GM18507 (cell line): Measurements from ENCODE around the gene PVRIG.
"Not testable (repeated sequence)": the region's sequence is repeated elsewhere in the genome, so short reads cannot be mapped to it uniquely, and the experiment has no call there.

ENCODE experiments used
- DNase-seq: peaks from one replicate; pipeline ENCODE4 v3.0.0; 2011; ENCODE audit warnings: low read depth; ENCODE audit not compliant: insufficient read length; ENCODE audit errors: extremely low spot score
- FAIRE-seq: peaks from 2 replicates; lab custom pipeline; 2011; peaks lifted over from hg19 to GRCh38; lab: Jason Lieb, UNC

The PVRIG gene

DNA sequence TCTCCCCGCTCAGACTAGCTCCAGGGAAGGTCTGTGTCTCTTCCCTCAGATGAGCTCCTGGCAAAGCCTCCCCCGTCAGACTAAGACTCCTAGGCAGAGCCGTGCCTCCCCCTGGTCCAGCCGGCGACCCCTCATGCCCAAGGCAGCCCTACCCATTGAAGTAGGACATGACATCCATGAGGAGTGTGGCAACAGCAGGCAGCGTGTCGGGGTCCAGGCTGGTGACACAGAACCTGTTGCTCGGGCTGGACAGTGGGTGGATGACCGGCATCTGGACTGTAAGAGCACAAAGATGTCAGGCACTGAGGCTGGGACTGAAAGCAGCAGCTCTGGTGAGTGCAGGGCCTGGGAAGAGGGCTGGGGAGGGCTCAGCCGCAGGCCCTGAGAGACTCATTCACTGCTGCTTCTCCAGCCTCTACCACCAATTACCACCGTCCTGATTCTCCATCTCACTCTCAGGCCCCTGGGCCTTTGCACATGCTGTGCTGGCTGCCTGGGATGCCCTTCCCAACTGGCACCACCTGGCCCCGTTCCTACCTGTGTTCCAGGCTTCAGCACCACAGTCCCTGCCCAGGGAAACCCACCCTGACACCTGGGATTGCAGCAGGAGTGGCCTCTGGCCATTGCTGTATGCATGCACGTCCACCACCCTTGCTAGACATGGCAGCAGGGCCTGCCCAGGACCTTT is 2.8 kb downstream of the PVRIG start:
- DNase-seq = no peak
- FAIRE-seq = no peak

DNA sequence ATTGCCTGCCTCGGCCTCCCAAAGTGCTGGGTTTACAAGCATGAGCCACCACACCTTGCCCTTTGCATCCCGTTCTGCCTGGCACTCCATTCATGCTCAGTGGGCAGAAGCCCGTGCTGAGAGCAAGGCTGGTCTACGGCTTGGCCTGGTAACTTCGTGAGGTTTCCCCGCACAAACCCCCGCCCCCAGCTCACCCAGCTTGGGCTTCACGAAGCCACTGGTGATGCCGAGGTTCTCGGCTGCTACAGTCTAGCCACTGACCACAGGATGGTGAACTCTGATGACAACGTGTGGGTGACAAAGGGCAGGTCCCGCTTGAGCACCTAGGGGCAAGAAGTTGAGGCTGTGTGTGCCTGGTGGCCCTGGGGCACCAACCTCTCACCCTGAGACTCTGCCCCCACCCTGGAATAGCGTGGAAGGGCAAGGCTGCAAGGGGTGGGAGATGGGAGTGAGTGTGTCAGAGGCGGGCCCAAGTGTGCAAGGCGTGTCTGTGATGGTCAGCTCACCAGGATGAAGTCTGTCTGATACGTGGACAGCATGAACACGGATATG is 3.7 kb downstream of the PVRIG start:
- not testable (repeated sequence) for DNase-seq, FAIRE-seq

DNA sequence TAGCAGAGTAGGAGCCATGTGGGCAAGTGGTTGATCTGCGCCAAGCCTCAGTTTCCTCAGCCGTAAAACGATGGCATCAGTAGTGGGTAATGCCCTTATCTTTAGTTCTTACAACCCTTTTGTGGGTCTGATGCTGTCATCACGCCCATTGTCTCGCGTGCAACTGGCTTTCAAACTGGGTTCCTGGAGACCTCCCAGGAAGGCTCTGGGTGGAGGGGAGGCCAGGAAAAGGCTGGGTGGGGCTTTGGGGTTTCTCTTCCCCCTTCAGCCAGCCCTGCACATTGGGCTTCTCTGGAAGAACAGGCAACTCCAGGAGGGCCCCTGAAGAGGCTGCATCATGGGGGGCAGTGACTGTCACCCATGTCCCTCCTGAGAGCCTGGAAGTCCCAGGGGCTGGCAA is 5.1 kb downstream of the PVRIG start:
- DNase-seq, FAIRE-seq: not testable (repeated sequence)

DNA sequence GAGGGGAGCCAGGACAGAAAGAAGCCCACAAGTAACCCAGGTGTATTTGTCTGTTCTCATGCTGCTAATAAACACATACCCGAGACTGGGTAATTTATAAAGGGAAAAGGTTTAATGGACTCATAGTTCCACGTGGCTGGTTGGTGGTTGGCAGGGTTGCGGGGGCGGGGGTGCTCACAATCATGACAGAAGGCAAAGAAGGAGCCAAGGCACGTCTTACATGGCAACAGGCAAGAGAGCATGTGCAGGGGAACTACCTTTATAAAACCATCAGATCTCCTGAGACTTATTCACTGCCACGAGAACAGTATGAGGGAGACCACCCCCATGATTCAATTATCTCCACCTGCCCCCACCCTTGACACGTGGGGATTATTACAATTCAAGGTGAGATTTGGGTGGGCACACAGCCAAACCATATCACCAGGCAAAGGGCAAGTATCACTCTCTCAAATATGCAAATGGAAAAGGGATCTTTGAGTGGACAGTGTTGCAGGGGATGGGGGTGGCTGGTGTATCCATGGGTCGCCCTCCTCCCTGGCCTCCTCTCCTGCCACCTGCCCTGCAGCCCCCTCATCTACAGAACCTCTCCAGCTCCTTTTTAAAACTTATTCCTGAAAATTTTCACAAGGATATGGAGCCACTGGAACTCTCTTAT is 15.0 kb downstream of the PVRIG start:
- FAIRE-seq, DNase-seq: not testable (repeated sequence)

DNA sequence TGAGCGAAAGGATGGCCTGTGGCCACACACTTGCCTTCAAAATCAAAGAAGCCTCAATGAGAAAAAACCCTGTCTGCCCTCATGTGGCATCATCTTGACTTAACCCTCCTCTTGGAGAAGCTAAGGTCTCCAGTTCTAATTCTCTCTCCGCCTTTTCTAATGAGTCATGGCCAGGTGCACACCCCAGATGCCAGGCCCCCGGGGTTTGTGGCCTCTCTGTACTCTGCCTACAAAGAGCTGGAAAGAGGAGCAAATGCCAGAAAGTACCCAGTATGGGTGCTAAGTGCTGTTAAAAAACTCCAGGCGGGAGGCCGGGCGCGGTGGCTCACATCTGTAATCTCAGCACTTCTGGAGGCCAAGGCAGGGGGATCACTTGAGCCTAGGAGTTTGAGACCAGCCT is 20.2 kb downstream of the PVRIG start:
- not testable (repeated sequence) for DNase-seq

DNA sequence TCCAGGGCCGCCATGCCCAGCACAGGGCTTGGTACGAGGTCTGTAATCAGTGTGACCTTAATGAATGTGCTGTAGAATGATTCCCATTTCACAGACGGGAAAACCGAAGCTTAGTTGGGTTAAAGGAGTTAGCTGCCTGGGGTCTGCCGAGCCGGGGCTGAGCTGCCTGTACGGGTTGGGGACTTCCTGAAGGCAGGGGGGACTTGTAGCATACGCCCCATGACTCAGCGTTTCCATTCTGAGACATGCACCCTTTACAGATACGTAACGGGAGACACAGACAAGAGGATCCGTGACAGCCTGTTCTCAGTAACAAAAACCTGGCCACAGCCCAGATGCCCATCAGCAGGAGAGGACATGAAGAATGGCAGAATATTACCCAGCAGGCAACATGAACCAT is 23.6 kb downstream of the PVRIG start:
- not testable (repeated sequence) for DNase-seq, FAIRE-seq

More for the DNA sequence above, 20.2 kb downstream of the PVRIG start:
- not testable (repeated sequence) for FAIRE-seq

DNA sequence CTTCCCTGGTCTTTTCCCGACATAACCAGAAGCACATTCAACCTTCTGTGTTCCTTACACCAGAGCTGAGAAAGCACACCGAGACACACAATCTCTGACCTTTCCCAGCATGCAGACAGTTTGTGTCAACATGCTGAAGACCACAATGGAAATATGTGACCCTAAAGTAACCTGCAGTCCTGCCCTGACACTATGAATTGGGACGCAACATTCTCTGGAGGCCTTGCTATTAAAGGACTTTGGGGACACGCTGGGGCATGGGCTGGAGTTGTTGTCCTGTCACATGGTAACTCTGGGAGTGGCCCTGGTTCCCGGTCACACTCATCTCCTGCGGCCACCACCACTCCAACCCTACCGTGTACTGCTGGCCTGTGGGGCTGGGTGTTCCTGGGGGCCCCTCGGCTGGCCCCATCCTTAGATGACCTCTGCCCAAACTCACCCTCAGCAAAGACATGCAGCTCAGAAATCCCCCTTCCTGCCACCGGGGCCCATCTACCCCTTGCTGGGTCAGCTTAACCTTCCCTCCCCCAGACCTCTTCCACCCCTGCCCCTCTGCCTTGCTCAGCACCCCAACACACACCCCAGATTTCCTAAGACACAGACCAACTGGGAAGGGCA is 25.3 kb downstream of the PVRIG start:
- not testable (repeated sequence) for DNase-seq

DNA sequence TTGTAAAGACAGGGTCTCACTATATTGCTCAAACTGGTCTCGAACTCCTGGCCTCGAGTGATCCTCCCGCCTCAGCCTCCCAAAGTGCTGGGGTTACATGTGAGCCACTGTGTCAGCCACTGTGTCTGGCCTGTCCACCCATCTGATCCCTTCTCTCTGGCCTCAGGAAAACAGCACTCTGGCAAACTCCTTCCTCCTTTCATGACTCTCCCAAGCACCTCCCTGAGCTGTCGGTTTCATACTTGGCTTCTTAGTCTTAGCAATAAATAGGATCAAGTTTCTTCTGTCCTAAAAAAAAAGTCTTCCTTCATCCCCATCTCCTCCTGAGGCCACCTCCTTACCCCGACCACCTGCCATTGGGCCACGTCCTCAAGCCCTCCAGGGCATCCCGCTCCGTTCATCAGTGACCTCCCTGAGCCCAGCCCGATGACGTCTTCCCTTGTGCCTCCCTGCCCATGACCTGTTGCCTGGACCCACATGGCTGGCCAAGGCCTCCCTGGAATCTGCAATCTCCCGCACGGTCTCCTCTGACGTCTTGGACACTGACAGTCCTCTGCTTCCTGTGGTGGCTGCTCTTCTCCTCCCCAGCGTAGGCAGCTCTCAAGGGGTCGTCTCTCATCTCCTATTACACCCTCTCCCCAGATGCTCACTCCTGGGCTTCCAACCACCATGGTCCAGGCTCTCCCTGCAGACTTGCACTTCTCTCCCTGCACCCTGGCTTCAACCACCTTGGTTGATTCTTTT is 26.5 kb downstream of the PVRIG start:
- FAIRE-seq, DNase-seq: not testable (repeated sequence)

More for the DNA sequence above, 25.3 kb downstream of the PVRIG start:
- not testable (repeated sequence) for FAIRE-seq

DNA sequence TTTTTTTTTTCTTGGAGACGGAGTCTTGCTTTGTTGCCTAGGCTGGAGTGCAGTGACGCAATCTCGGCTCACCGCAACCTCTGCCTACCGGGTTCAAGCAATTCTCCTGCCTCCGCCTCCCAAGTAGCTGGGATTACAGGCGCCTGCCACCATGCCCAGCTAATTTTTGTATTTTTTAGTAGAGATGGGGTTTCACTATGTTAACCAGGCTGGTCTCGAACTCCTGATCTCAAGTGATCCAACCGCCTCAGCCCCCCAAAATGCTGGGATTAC is 27.1 kb downstream of the PVRIG start:
- FAIRE-seq, DNase-seq: not testable (repeated sequence)

DNA sequence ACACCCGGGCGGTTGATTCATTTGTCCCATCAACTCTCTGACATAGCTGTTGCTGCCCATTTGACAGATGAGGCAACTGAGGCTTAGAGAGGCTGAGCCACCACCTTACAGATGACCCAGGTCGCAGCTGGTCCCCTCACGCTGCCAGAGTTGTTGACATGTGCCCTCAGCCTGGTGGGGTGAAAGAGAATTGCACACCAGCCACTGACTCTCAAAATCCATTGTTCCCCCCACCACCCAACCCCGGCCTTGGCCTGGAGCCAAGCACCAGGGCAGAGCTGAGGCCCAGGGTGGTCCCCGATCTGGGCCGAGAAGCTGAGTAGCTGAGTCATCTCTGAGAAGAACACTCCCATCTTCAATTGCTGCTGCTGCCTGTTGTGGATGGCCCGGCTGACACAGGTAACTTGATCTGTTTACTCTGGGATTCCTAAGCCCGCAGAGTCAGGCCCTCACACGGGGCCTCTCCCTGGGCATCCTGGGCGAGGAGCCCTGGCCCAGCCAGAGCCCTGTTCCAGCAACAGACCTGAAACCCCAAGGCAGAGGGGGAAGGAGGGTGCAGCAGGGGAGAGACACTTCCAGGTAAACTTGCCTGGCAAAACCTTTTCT is 27.5 kb downstream of the PVRIG start:
- no peak for FAIRE-seq

DNA sequence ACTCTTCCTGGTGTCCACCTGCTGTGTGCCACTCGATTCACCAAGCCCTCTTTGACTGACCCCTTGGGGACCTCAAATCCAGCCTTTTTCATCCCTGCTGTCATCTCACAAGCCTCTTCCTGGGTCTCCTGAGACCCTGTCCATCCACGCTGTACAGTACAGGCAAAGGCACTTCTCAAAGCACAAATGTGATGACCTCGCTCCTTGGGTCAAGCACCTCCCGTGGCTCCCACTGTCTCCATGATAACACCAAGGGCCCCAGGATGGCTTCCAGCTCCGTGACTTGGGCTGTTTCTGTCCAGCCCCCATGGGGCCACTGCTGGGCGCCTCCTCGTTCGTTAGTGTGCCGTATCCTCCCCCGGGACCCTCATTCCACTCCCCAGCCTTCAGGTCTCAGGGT is 28.7 kb downstream of the PVRIG start:
- DNase-seq = no peak
- FAIRE-seq = no peak

More for the DNA sequence above, 27.5 kb downstream of the PVRIG start:
- DNase-seq = no peak

DNA sequence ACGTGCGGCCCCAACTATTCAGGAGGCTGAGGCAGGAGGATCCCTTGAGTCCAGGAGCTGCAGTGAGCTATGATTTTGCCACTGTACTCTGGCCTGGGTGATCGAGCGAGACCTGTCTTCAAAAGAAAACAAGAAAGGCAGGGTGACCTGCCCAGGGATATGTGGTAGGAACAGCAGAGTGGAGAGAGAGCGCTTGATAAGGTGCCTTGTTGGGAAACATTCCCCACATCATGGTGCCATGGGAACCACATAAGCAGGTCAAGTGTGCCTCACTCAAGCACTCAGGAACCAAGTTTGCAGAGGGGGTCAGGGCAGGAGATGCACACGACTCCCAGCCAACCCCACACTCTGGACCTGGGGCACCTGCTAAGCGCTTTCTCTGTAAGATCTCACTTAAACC is 37.3 kb downstream of the PVRIG start:
- no peak for FAIRE-seq
- no peak for DNase-seq

DNA sequence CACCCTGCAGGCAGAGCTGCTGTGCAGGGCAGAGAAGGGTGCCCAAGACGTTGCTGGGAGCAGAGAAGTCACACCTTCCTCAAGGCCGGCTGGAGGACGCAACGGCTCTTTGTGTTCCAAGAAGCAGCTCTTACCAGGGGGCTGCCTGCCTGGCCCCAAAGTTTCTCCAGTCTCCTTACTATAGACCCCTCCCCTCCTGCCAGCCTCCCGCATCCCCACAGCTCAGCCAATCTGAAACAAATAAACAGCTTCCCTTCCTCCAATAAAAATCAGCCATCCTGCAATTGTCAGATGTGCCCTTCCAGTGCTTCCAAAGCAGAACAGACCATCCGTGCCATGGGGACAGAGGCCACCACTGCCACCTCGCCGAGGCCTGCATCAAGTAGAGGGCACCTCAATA is 40.2 kb downstream of the PVRIG start:
- not testable (repeated sequence) for FAIRE-seq, DNase-seq

DNA sequence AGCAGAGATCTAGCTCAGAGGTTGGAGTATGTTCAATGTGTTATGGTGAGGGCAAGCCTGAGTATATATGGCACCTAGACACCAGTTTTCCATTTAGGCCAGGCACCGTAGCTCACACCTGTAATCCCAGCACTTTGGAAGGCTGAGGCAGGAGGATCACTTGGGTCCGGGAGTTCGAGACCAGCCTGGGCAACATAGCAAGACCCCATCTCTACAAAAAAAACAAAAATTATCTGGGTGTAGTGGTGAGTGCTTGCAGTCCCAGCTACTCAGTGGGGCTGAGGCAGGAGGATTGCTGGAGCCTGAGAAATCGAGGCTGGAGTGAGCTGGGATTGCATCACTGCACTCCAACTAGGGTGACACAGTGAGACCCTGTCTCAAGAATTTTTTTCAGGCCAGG is 43.1 kb downstream of the PVRIG start:
- DNase-seq, FAIRE-seq: not testable (repeated sequence)

DNA sequence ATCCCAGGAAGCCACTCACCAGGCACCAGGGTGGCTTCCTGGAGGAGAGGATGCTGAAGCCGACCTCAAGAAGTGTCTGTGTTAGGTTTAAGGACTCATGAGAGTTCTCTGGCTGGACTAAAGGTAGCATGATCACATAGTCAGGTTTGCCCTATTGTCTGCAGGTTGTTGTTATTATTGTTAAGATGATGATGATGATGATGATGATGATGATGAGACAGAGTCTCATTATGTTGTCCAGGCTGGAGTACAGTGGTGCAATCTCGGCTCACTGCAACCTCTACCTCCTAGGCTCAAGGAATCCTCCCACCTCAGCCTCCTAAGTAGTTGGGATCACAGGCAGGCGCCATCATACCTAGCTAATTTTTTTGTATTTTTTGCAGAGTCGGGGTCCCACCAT is 44.5 kb downstream of the PVRIG start:
- DNase-seq, FAIRE-seq: not testable (repeated sequence)

DNA sequence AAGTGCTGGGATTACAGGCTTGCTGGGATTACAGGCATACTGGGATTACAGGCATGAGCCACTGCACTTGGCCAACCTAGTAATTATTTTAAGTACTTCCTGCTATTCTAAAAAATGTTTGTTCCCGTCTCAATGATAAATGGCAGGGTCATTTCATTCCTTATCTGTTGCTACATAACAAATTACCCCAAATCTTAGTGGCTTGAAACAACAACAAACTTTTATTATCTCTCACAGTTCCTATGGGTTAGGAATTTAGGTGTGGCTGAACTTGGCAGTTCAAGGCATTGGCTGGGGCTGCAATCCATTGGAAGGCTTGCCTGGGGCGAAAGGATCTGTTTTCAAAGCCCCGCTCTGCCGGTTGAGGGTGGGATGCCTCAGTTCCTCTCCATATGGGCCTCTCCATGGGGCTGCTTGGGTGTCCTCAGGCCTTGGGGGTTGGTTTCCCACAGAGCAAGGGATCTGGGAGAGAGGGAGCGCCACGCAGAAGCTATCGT is 45.0 kb downstream of the PVRIG start:
- FAIRE-seq, DNase-seq: not testable (repeated sequence)

DNA sequence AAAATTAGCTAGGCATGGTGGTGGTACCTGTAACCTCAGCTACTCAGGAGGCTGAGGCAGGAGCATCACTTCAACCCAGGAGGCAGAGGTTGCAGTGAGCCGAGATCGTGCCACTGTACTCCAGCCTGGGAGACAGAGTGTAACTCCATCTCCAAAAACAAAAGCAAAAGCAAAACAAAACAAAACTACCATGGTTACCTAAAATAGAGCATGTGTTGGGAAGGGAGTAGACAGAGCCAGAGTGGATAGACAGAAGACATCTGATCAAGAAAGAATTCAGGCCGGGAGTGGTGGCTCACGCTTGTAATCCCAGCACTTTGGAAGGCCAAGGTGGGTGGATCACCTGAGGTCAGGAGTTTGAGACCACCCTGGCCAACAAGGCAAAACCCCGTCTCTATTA is 46.1 kb downstream of the PVRIG start:
- not testable (repeated sequence) for DNase-seq, FAIRE-seq

DNA sequence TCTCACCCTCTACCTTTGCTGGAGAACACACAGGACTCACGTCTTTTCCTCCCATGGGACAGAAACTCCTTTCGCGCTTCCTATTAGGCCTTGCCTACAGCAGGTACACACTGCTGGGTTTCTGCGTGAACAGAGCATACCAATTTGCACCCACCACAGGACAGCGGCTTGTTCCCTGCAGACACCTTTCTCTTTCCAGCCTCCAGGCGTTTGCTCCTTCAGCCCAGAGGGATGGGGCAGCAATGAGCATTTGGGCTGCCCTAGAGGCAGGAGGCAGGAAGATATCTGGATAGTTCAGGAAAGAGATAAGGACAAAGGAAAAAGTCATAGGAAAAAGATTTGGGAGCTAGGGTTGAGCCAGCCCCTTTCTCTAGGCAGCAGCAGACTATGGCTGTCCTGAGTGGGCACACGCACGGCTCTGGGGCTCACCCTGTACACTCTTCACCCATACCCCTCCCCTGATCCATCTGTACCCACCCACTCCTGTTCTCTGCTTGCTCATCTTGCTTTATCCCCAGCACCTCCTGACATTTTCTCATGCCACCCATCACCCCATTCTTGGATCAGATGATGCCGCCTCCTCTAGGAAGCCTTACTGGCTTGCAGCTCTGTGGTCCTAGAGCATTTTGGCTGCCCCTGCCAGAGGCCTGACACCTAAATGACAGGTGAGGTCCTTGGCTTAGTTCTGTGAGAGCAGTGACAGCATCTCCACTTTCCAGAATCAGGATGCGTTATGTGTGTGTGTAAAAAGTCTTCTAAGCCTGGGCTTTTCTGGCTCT is 47.0 kb downstream of the PVRIG start:
- FAIRE-seq (no peak), DNase-seq (no peak)
